Trophoblast cell (in vitro differentiated cells and primary cell): Measurements from ENCODE around the gene DVL2.

Source experiments
- DNase-seq, 2 donors: peaks; one replicate each; pipeline ENCODE4 v3.0.0-alpha.2; 2016
- H2AFZ ChIP-seq: 2 replicates; pipeline ENCODE4 v1.6.1; 2013; ENCODE audit warnings: low read length, moderate library complexity, mild to moderate bottlenecking; ENCODE audit not compliant: insufficient read depth, poor library complexity
- H2AK5ac ChIP-seq: 2 replicates; pipeline ENCODE4 v1.6.1; 2013; ENCODE audit warnings: mild to moderate bottlenecking, low read length
- H2BK120ac ChIP-seq: 2 replicates; pipeline ENCODE4 v1.6.1; 2013; ENCODE audit warnings: low read length, mild to moderate bottlenecking, moderate library complexity; ENCODE audit not compliant: insufficient read depth, poor library complexity
- H2BK12ac ChIP-seq: 2 replicates; pipeline ENCODE4 v1.6.1; 2013; ENCODE audit warnings: mild to moderate bottlenecking, low read length, moderate library complexity
- H2BK5ac ChIP-seq: 2 replicates; pipeline ENCODE4 v1.6.1; 2013; ENCODE audit warnings: low read length, low read depth, moderate library complexity, mild to moderate bottlenecking; ENCODE audit not compliant: poor library complexity
- H3K14ac ChIP-seq: 2 replicates; pipeline ENCODE4 v1.6.1; 2013; ENCODE audit warnings: mild to moderate bottlenecking, low read length
- H3K18ac ChIP-seq: 2 replicates; pipeline ENCODE4 v1.6.1; 2013; ENCODE audit warnings: mild to moderate bottlenecking, low read length
- H3K23ac ChIP-seq: 2 replicates; pipeline ENCODE4 v1.6.1; 2013; ENCODE audit warnings: low read length
- H3K27ac ChIP-seq: 2 replicates; pipeline ENCODE4 v1.5.1; 2013; ENCODE audit warnings: low read depth, mild to moderate bottlenecking, inconsistent platforms, low read length, moderate library complexity
- H3K27me3 ChIP-seq: 2 replicates; pipeline ENCODE4 v1.6.1; 2013; ENCODE audit warnings: inconsistent platforms, mild to moderate bottlenecking, low read length, moderate library complexity; ENCODE audit not compliant: insufficient read depth
- H3K36me3 ChIP-seq, 2 experiments: 1 replicate in 1 of 2; 2 replicates in 1 of 2; pipeline ENCODE4 v1.6.1; 2013; ENCODE audit warnings: low read length in 2 of 2, mild to moderate bottlenecking in 2 of 2, moderate library complexity in 1 of 2; ENCODE audit not compliant: insufficient read depth in 2 of 2, control insufficient read depth in 1 of 2
- H3K4ac ChIP-seq: 2 replicates; pipeline ENCODE4 v1.6.1; 2013; ENCODE audit warnings: low read depth, mild to moderate bottlenecking, low read length, moderate library complexity
- H3K4me1 ChIP-seq, 2 experiments: 1 replicate in 1 of 2; 2 replicates in 1 of 2; pipeline ENCODE4 v1.6.1; 2013; ENCODE audit warnings: low read length in 2 of 2, mild to moderate bottlenecking in 2 of 2, moderate library complexity in 1 of 2; ENCODE audit not compliant: insufficient read depth in 2 of 2, control insufficient read depth in 1 of 2
- H3K4me2 ChIP-seq: 2 replicates; pipeline ENCODE4 v1.6.1; 2013; ENCODE audit warnings: inconsistent platforms, mild to moderate bottlenecking, low read length, moderate library complexity
- H3K4me3 ChIP-seq: 2 replicates; pipeline ENCODE4 v1.5.1; 2013; ENCODE audit warnings: mild to moderate bottlenecking, low read depth, low read length, inconsistent platforms
- H3K79me1 ChIP-seq: one replicate; pipeline ENCODE4 v1.6.1; 2013; ENCODE audit warnings: low read length
- H3K79me2 ChIP-seq: 2 replicates; pipeline ENCODE4 v1.6.1; 2013; ENCODE audit warnings: low read length, mild to moderate bottlenecking; ENCODE audit not compliant: control insufficient read depth, insufficient read depth, poor library complexity
- H3K9ac ChIP-seq: 2 replicates; pipeline ENCODE4 v1.6.1; 2013; ENCODE audit warnings: mild to moderate bottlenecking, low read length
- H3K9me3 ChIP-seq: 2 replicates; pipeline ENCODE4 v1.6.1; 2013; ENCODE audit warnings: low read depth, mild to moderate bottlenecking, control low read depth, inconsistent platforms, low read length; ENCODE audit not compliant: insufficient read depth
- H4K12ac ChIP-seq: 2 replicates; pipeline ENCODE4 v1.6.1; 2013; ENCODE audit warnings: low read depth, mild to moderate bottlenecking, low read length, moderate library complexity
- H4K8ac ChIP-seq: 2 replicates; pipeline ENCODE4 v1.6.1; 2013; ENCODE audit warnings: low read depth, mild to moderate bottlenecking, low read length, moderate library complexity
- H4K91ac ChIP-seq: one replicate; pipeline ENCODE4 v1.6.1; 2013; ENCODE audit warnings: low read depth, mild to moderate bottlenecking, low read length, moderate library complexity
- WGBS: extraction: QIAGEN DNeasy Blood & Tissue Kit; methylation state at CpG from one replicate; pipeline ENCODE4 v1.1.7; 2013; ENCODE audit warnings: missing lambda C conversion rate; ENCODE audit not compliant: insufficient read length, insufficient coverage; ENCODE audit errors: extremely low coverage; 5-methylcytosine and 5-hydroxymethylcytosine counted together

Gene DVL2

GRCh38 chr17:7241090-7241733 lies 6.9 kb upstream of the DVL2 start:
- peak overlapping the region; percentile 92 for H3K4me2 ChIP-seq
- H3K14ac ChIP-seq, result no peak overlapping the region
- peak overlapping the region; percentile 42 for H3K9ac ChIP-seq
- H3K36me3 ChIP-seq, result peaks cover 24 to 38% of the 10 kb centered on the region in 2 experiments
- no CpG with 5 or more reads among the region's 9 CpGs for WGBS
- peaks cover 23% of the 10 kb centered on the region for H3K79me2 ChIP-seq
- peaks cover 12 to 14% of the 10 kb centered on the region in 2 experiments for H3K4me1 ChIP-seq
- H2BK120ac ChIP-seq, result no peak overlapping the region
- peaks cover 27% of the 10 kb centered on the region for H3K79me1 ChIP-seq
- peak overlapping the region; percentile 99 for H3K27ac ChIP-seq
- H2BK5ac ChIP-seq, result peak overlapping the region; percentile 29
- no peak overlapping the region for H2BK12ac ChIP-seq
- peak overlapping the region; percentile 53 for H4K91ac ChIP-seq
- no peak for DNase-seq
- H3K9me3 ChIP-seq, result peaks cover 2% of the 10 kb centered on the region
- H3K27me3 ChIP-seq, result no peaks in the 10 kb centered on the region
- no peak overlapping the region for H4K12ac ChIP-seq
- H4K8ac ChIP-seq, result no peak overlapping the region
- H2AFZ ChIP-seq, result no peak overlapping the region
- no peak overlapping the region for H3K23ac ChIP-seq
- H3K4ac ChIP-seq, result peak overlapping the region; percentile 57
- H2AK5ac ChIP-seq, result peak overlapping the region; percentile 15
- no peak overlapping the region for H3K18ac ChIP-seq
- peak overlapping the region; percentile 94 for H3K4me3 ChIP-seq

GRCh38 chr17:7240375-7240774 lies 6.1 kb upstream of the DVL2 start:
- Histone ChIP-seq H4K91ac (no peak overlapping the region), H3K79me2 (peaks cover 26% of the 10 kb centered on the region), H2BK12ac (no peak overlapping the region), H3K4me2 (peak overlapping the region; percentile 92), H3K4ac (peak overlapping the region; percentile 44), H4K12ac (no peak overlapping the region), H2BK120ac (no peak overlapping the region), H3K36me3 (peaks cover 27 to 41% of the 10 kb centered on the region in 2 experiments), H3K79me1 (peaks cover 27% of the 10 kb centered on the region), H3K23ac (no peak overlapping the region), H4K8ac (no peak overlapping the region), H3K9me3 (peaks cover 4% of the 10 kb centered on the region), H3K9ac (no peak overlapping the region), H2AFZ (no peak overlapping the region), H3K18ac (no peak overlapping the region), H3K27ac (no peak overlapping the region), H3K14ac (no peak overlapping the region), H3K27me3 (no peaks in the 10 kb centered on the region), H3K4me1 (peaks cover 16 to 21% of the 10 kb centered on the region in 2 experiments), H3K4me3 (no peak overlapping the region), H2AK5ac (no peak overlapping the region), H2BK5ac (no peak overlapping the region)
- no peak for DNase-seq
- whole genome bisulfite sequencing, result no CpG with 5 or more reads among the region's 4 CpGs

GRCh38 chr17:7239091-7240027 lies 5.0 kb upstream of the DVL2 start, which contains the start of gene PHF23:
Gene PHF23, minus strand, starts transcription at chr17:7239457. Its CDS starts 178 bp downstream, at chr17:7239279.
- H3K36me3 ChIP-seq, result peaks cover 29 to 44% of the 10 kb centered on the region in 2 experiments
- H4K91ac ChIP-seq, result peak within 1 kb of the TSS; percentile 99
- H3K9ac ChIP-seq, result peak within 1 kb of the TSS; percentile 99
- H3K79me1 ChIP-seq, result peaks cover 30% of the 10 kb centered on the region
- peak within 1 kb of the TSS; percentile 94 for H3K18ac ChIP-seq
- peak within 1 kb of the TSS; percentile 95 for H2BK5ac ChIP-seq
- peak within 1 kb of the TSS; percentile 53 for H2AFZ ChIP-seq
- H4K12ac ChIP-seq, result peak within 1 kb of the TSS; percentile 89
- peaks cover 4% of the 10 kb centered on the region for H3K9me3 ChIP-seq
- H3K23ac ChIP-seq, result no peak within 1 kb of the TSS
- peak within 1 kb of the TSS; percentile 85 for H4K8ac ChIP-seq
- H3K79me2 ChIP-seq, result peaks cover 29% of the 10 kb centered on the region
- peak within 1 kb of the TSS; percentile 61 for H3K4me2 ChIP-seq
- DNase-seq, result peak; percentile 99 to 100
- H3K4me3 ChIP-seq, result peak within 1 kb of the TSS; percentile 94
- no peaks in the 10 kb centered on the region for H3K27me3 ChIP-seq
- peak within 1 kb of the TSS; percentile 96 for H3K14ac ChIP-seq
- H2BK120ac ChIP-seq, result peak within 1 kb of the TSS; percentile 95
- H3K27ac ChIP-seq, result peak within 1 kb of the TSS; percentile 89
- H3K4me1 ChIP-seq, result peaks cover 18 to 29% of the 10 kb centered on the region in 2 experiments
- peak within 1 kb of the TSS; percentile 100 for H3K4ac ChIP-seq
- H2BK12ac ChIP-seq, result peak within 1 kb of the TSS; percentile 29
- WGBS, result no CpG with 5 or more reads among the region's 72 CpGs
- H2AK5ac ChIP-seq, result peak within 1 kb of the TSS; percentile 96

- H3K79me2 ChIP-seq, result peaks cover 35% of the 10 kb centered on the region
- H3K9me3 ChIP-seq, result peaks cover 4% of the 10 kb centered on the region
- peak overlapping the region; percentile 99 for H4K91ac ChIP-seq
- H2BK5ac ChIP-seq, result peak overlapping the region; percentile 95
- H2BK120ac ChIP-seq, result peak overlapping the region; percentile 95
- DNase-seq, result no peak
- H3K14ac ChIP-seq, result peak overlapping the region; percentile 96
- H3K18ac ChIP-seq, result peak overlapping the region; percentile 94
- peak overlapping the region; percentile 89 for H3K27ac ChIP-seq
- H3K4me3 ChIP-seq, result peak overlapping the region; percentile 94
- H3K4me2 ChIP-seq, result peak overlapping the region; percentile 52
- peak overlapping the region; percentile 89 for H4K12ac ChIP-seq
- peaks cover 25 to 38% of the 10 kb centered on the region in 2 experiments for H3K36me3 ChIP-seq
- no CpG with 5 or more reads among the region's 39 CpGs for WGBS
- H2AK5ac ChIP-seq, result peak overlapping the region; percentile 96
- peak overlapping the region; percentile 99 for H3K9ac ChIP-seq
- H4K8ac ChIP-seq, result peak overlapping the region; percentile 85
- H3K4ac ChIP-seq, result peak overlapping the region; percentile 100
- H3K23ac ChIP-seq, result no peak overlapping the region
- no peaks in the 10 kb centered on the region for H3K27me3 ChIP-seq
- H3K79me1 ChIP-seq, result peaks cover 38% of the 10 kb centered on the region
- peak overlapping the region; percentile 29 for H2BK12ac ChIP-seq
- H3K4me1 ChIP-seq, result peaks cover 18 to 29% of the 10 kb centered on the region in 2 experiments
- H2AFZ ChIP-seq, result peak overlapping the region; percentile 37
Measured at GRCh38 chr17:7238420-7239090, 4.2 kb upstream of the DVL2 start.
